Panc1 (cell line): ENCODE results near the gene CNGA1. TPM values are rescaled to one million over a fixed set of nuclear protein-coding genes. Genes with fewer than 3 reads are reported as not detected.

Experiments
- ATAC-seq: fragments of 200-7000 bp; cut with Tn5 transposase; 2 replicates; pipeline ENCODE4 v1.9.1; 2020; ENCODE audit warnings: mild to moderate bottlenecking, moderate library complexity
- BruUV-seq: library from RNA; stranded (reverse); fragments of 400-500 nt; replicated peaks from 2 replicates; lab custom pipeline; 2021; lab: Mats Ljungman, UMichigan
- CTCF ChIA-PET: fragments of 300-600 bp; sonication (Branson Sonifier 250); formaldehyde crosslinking; loops from one replicate; lab custom pipeline; 2022; ENCODE audit warnings: antibody characterized with exemption; lab: Charles Lee
- POLR2A ChIA-PET: fragments of 300-600 bp; sonication (Branson Sonifier 250); formaldehyde crosslinking; loops from one replicate; lab custom pipeline; 2022; ENCODE audit warnings: antibody characterized with exemption; lab: Charles Lee
- DNase-seq: peaks from one replicate; pipeline ENCODE4 v3.0.0-alpha.2; 2010; ENCODE audit warnings: low read depth, low spot score
- H3K27ac ChIP-seq: 2 replicates; pipeline ENCODE4 v1.5.1; 2011; ENCODE audit warnings: mild to moderate bottlenecking, low read length, inconsistent platforms
- H3K27me3 ChIP-seq: fragments of 200-500 bp; sonication (Bioruptor generic); 2 replicates; pipeline ENCODE4 v1.6.0; 2014; ENCODE audit warnings: low read length, inconsistent platforms; ENCODE audit not compliant: control insufficient read depth, insufficient read depth
- H3K36me3 ChIP-seq: fragments of 200-500 bp; sonication (Bioruptor generic); 2 replicates; pipeline ENCODE4 v1.5.1; 2014; ENCODE audit warnings: inconsistent platforms, mild to moderate bottlenecking, low read length, moderate library complexity; ENCODE audit not compliant: control insufficient read depth, insufficient read depth
- H3K4me1 ChIP-seq: 2 replicates; pipeline ENCODE4 v1.5.1; 2011; ENCODE audit warnings: inconsistent platforms, mild to moderate bottlenecking, low read length, moderate library complexity; ENCODE audit not compliant: control insufficient read depth, insufficient read depth
- H3K4me3 ChIP-seq, 2 experiments: 2 replicates each; pipeline ENCODE4 v1.5.1; 2011 to 2012; ENCODE audit warnings: low read depth in 2 of 2, low read length in 2 of 2, mild to moderate bottlenecking in 2 of 2, inconsistent platforms in 1 of 2, moderate library complexity in 1 of 2
- H3K9me3 ChIP-seq: fragments of 200-500 bp; sonication (Bioruptor generic); 2 replicates; pipeline ENCODE4 v1.5.1; 2014; ENCODE audit warnings: low read depth, mild to moderate bottlenecking, inconsistent platforms, low read length, moderate library complexity; ENCODE audit not compliant: control insufficient read depth, insufficient read depth
- CTCF ChIP-seq: fragments of 450-650 bp; IDR thresholded peaks from 2 replicates; pipeline ENCODE4 v1.5.1; 2017; ENCODE audit warnings: mild to moderate bottlenecking
- POLR2AphosphoS5 ChIP-seq: IDR thresholded peaks from 2 replicates; pipeline ENCODE4 v1.6.1; 2012; ENCODE audit warnings: mild to moderate bottlenecking, low read depth, low read length, moderate library complexity
- REST ChIP-seq, 2 experiments: IDR thresholded peaks; 2 replicates each; pipeline ENCODE4 v1.6.1; 2011 to 2012; ENCODE audit warnings: low read depth in 2 of 2, control low read depth in 1 of 2, low read length in 1 of 2, mild to moderate bottlenecking in 1 of 2, moderate library complexity in 1 of 2; ENCODE audit not compliant: insufficient read depth in 1 of 2
- SIN3A ChIP-seq: IDR thresholded peaks from 2 replicates; pipeline ENCODE4 v1.6.1; 2012; ENCODE audit warnings: low read depth, mild to moderate bottlenecking, low read length, moderate library complexity, borderline replicate concordance; ENCODE audit not compliant: insufficient read depth
- TCF7L2 ChIP-seq: IDR thresholded peaks from 2 replicates; pipeline ENCODE4 v1.6.1; 2011; ENCODE audit warnings: mild to moderate bottlenecking, low read depth, low read length, inconsistent platforms
- in situ Hi-C: cut with HindIII; loops from 2 replicates; pipeline ENCODE4 v1.10.0; 2016; ENCODE audit warnings: low sequenced_read_pairs, low pct_unique_long_range_greater_than_20kb
- intact Hi-C: fragments of 100-400 bp; cut with micrococcal nuclease; formaldehyde crosslinking; loops from one replicate; pipeline ENCODE4 v1.10.0; 2022; ENCODE audit not compliant: unreplicated experiment
- total RNA-seq: library from RNA; stranded (reverse); gene quantifications from one replicate; pipeline ENCODE4 v1.2.1, GENCODE V29; 2021; ENCODE audit not compliant: unreplicated experiment

Gene CNGA1
- total RNA-seq, 1 experiment from 2014 or later = 0.23 TPM

- no peaks in the 10 kb centered on the region for H3K9me3 ChIP-seq
- DNase-seq = peak; percentile 67
Measured at GRCh38 chr4:47914220-47914925, 102.1 kb downstream of the CNGA1 start, which contains the start of gene NFXL1. Gene NFXL1 (minus strand): TSS chr4:47914583. CDS start chr4:47914203, 380 bp downstream.

GRCh38 chr4:47913861-47914219 lies 102.6 kb downstream of the CNGA1 start:
- in situ Hi-C loops = no loop called here
- 0 out of 2 replicates have a peak, but pooled peaks have one; percentile 30 for ATAC-seq
- Histone ChIP-seq H3K9me3 (no peaks in the 10 kb centered on the region), H3K4me3 (peak overlapping the region; percentile 82 to 88), H3K27ac (peak overlapping the region; percentile 77), H3K36me3 (peaks cover 2% of the 10 kb centered on the region), H3K27me3 (no peaks in the 10 kb centered on the region), H3K4me1 (peaks cover 3% of the 10 kb centered on the region; the same call in 1 of the 2 replicates)
- ChIA-PET CTCF (interaction anchor here (0.6 kb wide), 1 partner anchor 176 kb away, joined by 4 read pairs; no protein-coding TSS in a partner anchor), POLR2A (no interaction called here)
- intact Hi-C loops = no loop called here
- no peak for DNase-seq
- BruUV-seq = no TSS peak
- TF ChIP-seq SIN3A (no peak), TCF7L2 (no peak), POLR2AphosphoS5 (no peak), REST (IDR thresholded peaks at IDR 0.05; ENCODE audit: insufficient read depth in 1 of 2, low read depth in 2 of 2, low read length in 1 of 2) (no peak)

More at GRCh38 chr4:47914220-47914925, 102.1 kb downstream of the CNGA1 start, which contains the start of gene NFXL1:
- intact Hi-C loops = no loop called here
- peak; percentile 100 for ATAC-seq
- no TSS peak for BruUV-seq
- in situ Hi-C loops = no loop called here
- Histone ChIP-seq H3K36me3 (peaks cover 2% of the 10 kb centered on the region), H3K27ac (peak within 1 kb of the TSS; percentile 77), H3K27me3 (no peaks in the 10 kb centered on the region), H3K4me3 (peak within 1 kb of the TSS; percentile 82 to 88), H3K4me1 (peaks cover 3% of the 10 kb centered on the region; the same call in 1 of the 2 replicates)
- ChIA-PET CTCF (interaction anchor here (0.6 kb wide), 1 partner anchor 176 kb away, joined by 4 read pairs; no protein-coding TSS in a partner anchor), POLR2A (no interaction called here)
- TF ChIP-seq SIN3A (no peak), CTCF (no peak), REST (IDR thresholded peaks at IDR 0.05; ENCODE audit: insufficient read depth in 1 of 2, low read depth in 2 of 2, low read length in 1 of 2) (no peak), POLR2AphosphoS5 (peak; percentile 55; the same call in 1 of the 2 replicates), TCF7L2 (no peak)
